SK-MEL-5 (cell line): ENCODE measurements around the gene EEIG1. TPM values are rescaled to one million over a fixed set of nuclear protein-coding genes. Genes with fewer than 3 reads are reported as not detected.

Source experiments
- DNase-seq: peaks from one replicate; pipeline ENCODE4 v3.0.0-alpha.2; 2016; ENCODE audit warnings: low read depth, low spot score
- in situ Hi-C: cut with HindIII; loops from 2 replicates; pipeline ENCODE4 v1.10.0; 2016; ENCODE audit warnings: low sequenced_read_pairs, high pct_unique_total_duplicates, low pct_unique_long_range_greater_than_20kb
- total RNA-seq: library from RNA; depleted of rRNA; stranded (reverse); fragments of >200 nt; shearing (Covaris generic); gene quantifications from 2 replicates; pipeline ENCODE4 v1.2.3, GENCODE V29; 2014

Gene EEIG1
- total RNA-seq, 1 experiment from 2014 or later: 31.1 TPM

- in situ Hi-C loops: no loop called here
- DNase-seq: no peak
Observed at GRCh38 chr9:127968042-127968441, 12.7 kb downstream of the EEIG1 start.

- in situ Hi-C loops: no loop called here
- no peak for DNase-seq
Observed at GRCh38 chr9:127967151-127967809, 13.5 kb downstream of the EEIG1 start.

- in situ Hi-C loops: no loop called here
Observed at GRCh38 chr9:127966416-127967150, 14.2 kb downstream of the EEIG1 start.

GRCh38 chr9:127965953-127966352, 14.8 kb downstream of the EEIG1 start:
- in situ Hi-C loops: no loop called here
- no peak for DNase-seq

More at GRCh38 chr9:127966416-127967150, 14.2 kb downstream of the EEIG1 start:
- DNase-seq: no peak

- in situ Hi-C loops: no loop called here
Observed at GRCh38 chr9:127963359-127964064, 17.3 kb downstream of the EEIG1 start.

GRCh38 chr9:127963041-127963358, 17.8 kb downstream of the EEIG1 start:
- in situ Hi-C loops: no loop called here
- no peak for DNase-seq

More at GRCh38 chr9:127963359-127964064, 17.3 kb downstream of the EEIG1 start:
- no peak for DNase-seq

- DNase-seq: no peak
- in situ Hi-C loops: no loop called here
Observed at GRCh38 chr9:127962278-127962677, 18.5 kb downstream of the EEIG1 start.

GRCh38 chr9:127961613-127962155, 19.1 kb downstream of the EEIG1 start:
- DNase-seq: no peak
- in situ Hi-C loops: no loop called here

GRCh38 chr9:127961155-127961490, 19.7 kb downstream of the EEIG1 start:
- in situ Hi-C loops: no loop called here

GRCh38 chr9:127960410-127961154, 20.2 kb downstream of the EEIG1 start:
- peak; percentile 39 for DNase-seq
- in situ Hi-C loops: no loop called here

More at GRCh38 chr9:127961155-127961490, 19.7 kb downstream of the EEIG1 start:
- no peak for DNase-seq

GRCh38 chr9:127959841-127960409, 20.9 kb downstream of the EEIG1 start:
- in situ Hi-C loops: no loop called here
- no peak for DNase-seq

GRCh38 chr9:127959398-127959797, 21.4 kb downstream of the EEIG1 start:
- no peak for DNase-seq
- in situ Hi-C loops: no loop called here

- DNase-seq: no peak
- in situ Hi-C loops: no loop called here
Observed at GRCh38 chr9:127958728-127959127, 22.1 kb downstream of the EEIG1 start.

- in situ Hi-C loops: no loop called here
- peak; percentile 55 for DNase-seq
Observed at GRCh38 chr9:127955294-127956015, 25.3 kb downstream of the EEIG1 start.

GRCh38 chr9:127954831-127955293, 25.9 kb downstream of the EEIG1 start:
- in situ Hi-C loops: no loop called here

GRCh38 chr9:127953768-127954505, 26.9 kb downstream of the EEIG1 start:
- no peak for DNase-seq
- in situ Hi-C loops: no loop called here

More at GRCh38 chr9:127954831-127955293, 25.9 kb downstream of the EEIG1 start:
- DNase-seq: no peak
